ENCODE data around the gene SPINK13. TPM values are rescaled to one million over a fixed set of nuclear protein-coding genes. Genes with fewer than 3 reads are reported as not detected.

Gene SPINK13, protein sequence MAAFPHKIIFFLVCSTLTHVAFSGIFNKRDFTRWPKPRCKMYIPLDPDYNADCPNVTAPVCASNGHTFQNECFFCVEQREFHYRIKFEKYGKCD
- total RNA-seq, result not detected in 2 replicates

DNA sequence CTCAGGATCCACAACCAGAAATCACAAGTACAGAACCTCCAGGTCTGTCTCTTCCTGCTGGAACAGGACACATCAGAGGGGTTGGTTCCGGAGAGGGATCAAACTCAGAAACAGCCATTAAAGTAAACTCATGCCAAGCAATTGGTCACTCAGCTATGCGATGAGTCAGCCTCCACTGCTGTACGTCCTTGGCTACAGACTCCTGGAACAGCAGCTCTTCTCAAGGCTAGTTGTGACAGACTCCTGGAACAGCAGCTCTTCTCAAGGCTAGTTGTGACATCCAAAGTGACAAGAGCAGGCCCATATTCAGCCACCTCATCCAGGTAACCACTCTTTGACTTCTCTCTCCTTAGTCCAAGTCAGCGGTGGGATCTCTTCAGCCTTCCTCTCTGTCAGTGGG is at the start of gene SPINK13:
SPINK13 (plus strand) TSS at position 229 of the 400 bp plus-strand sequence. CDS start 1,279 bp downstream, outside the sequence.

DNA sequence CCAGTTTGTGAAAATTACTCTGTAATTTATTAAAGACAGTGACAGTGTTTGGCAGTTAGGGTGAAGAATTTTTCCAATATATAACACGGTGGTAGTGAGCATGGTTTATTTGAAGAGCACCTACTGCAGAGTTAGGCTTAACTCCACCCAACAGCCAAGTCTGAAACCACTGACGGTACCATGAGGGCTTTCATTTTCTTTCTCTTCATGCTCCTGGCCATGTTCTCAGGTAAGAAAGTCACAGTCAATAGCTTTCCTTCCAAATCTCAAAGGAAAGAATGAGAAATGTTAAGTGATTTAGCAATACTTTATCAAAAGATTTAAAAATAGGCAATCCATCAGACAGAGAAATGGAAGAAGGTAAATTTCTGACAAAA is 30.2 kb upstream of the SPINK13 start, which contains the start of gene MARCOL:
MARCOL (plus strand) TSS at position 108 of the 377 bp plus-strand sequence; CDS start at position 181, 73 bp downstream.

DNA sequence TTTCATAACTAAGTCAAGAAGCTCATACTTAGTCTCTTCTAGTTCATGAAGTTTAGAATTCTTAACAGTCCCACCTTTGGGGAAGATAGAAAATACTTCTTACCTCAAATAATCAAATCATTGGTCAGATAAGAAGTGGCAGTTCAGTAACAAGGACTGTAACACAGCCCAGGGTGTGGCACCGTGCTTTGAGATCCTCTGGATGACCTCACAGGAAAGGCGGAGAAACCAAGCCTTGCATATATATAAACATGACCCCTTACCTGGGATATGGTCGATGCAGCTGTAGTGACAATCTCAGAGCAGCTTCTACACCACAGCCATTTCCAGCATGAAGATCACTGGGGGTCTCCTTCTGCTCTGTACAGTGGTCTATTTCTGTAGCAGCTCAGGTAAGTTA is 43.6 kb downstream of the SPINK13 start, which contains the start of gene SPINK7:
SPINK7 (plus strand) TSS at position 271 of the 400 bp plus-strand sequence; CDS start at position 332, 61 bp downstream.

DNA sequence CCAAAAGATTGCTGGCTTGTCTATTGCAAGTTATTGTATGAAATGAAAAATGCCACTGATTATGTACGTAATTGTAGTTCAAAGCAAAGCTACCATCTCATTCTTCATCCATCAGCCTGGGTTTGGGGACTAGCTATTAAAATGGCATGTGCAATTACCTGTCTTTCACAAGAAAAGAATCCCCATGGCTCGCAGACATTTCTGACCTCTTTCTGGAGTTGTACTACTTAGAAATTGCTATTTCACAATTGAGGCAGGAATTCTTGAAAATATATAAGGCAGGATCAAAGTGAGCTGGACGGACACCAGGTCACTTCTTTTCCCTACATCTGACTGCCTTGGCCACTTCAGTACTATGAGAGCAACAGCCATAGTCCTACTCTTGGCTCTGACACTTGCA is 66.7 kb downstream of the SPINK13 start, which contains the start of gene SPINK9:
SPINK9 (plus strand) TSS at position 301 of the 400 bp plus-strand sequence; CDS start at position 356, 55 bp downstream.

Other genes with a start within 250 kb of the SPINK13 start
- 30.3 and 51.3 TPM in 2 replicates for gene SPINK5, start 204.8 kb upstream of the SPINK13 start, total RNA-seq
- gene SPINK14, start 100.2 kb upstream of the SPINK13 start, total RNA-seq, result not detected in 2 replicates
- gene SPINK6, start 65.8 kb upstream of the SPINK13 start, total RNA-seq, result 1.7 TPM in 1 of 2 replicates, not detected in the other
- gene MARCOL, start 30.3 kb upstream of the SPINK13 start, total RNA-seq, result not detected in 2 replicates
- 1.9 and 37.3 TPM in 2 replicates for gene SPINK7, start 43.6 kb downstream of the SPINK13 start, total RNA-seq
- not detected in 2 replicates for gene SPINK9, start 66.8 kb downstream of the SPINK13 start, total RNA-seq
- gene FBXO38, start 115.2 kb downstream of the SPINK13 start, total RNA-seq, result 33.5 and 50.0 TPM in 2 replicates

Data from nasal cavity respiratory epithelium epithelial cell of viscerocranial mucosa (primary cell).